ENCODE data around the gene NT5C1B. TPM values are rescaled to one million over a fixed set of nuclear protein-coding genes. Genes with fewer than 3 reads are reported as not detected.

The NT5C1B gene
- total and polyA plus RNA-seq, 10 of the 15 experiments (the other 5 are each of a cell fraction or from before 2014, with no cell fraction given), result 0.40 to 0.44 TPM; not detected in 8

DNA sequence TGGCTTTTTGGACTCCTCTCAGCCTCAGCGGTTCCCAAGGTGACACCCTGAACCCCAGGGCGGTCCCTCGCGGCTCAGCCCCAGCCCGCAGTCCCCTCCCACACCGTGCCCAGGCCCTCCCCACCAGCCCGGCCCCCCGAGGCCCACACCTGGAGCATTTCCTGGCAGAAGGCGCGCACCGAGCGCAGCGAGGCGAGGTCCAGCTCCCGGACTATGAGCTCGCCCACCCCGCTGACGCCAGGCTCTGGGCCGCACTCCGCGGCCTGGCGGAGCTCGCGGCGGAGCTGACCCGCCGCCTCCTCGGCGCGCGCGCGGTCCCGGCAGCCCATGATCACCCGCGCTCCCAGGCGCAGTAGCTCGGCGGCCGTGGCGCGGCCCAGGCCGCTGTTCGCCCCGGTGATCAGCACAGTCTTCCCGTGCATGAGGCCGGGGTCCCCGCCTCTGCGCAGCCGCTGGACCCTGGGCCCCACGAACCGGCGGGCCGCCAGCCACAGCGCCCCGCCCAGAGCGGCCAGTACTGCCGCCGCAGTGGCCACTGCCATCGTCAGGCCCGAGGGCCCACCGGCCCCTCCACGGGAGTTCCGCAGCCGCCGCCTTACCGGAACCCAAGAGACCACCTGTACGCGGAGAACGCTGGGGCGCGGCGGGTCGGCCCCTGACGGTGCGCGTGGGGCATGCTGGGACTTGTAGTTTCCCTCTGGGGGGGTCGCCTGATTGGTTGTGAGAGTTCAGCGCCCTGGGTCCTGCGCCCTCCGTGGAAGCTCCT lies 29.2 kb downstream of the NT5C1B start, which contains the start of gene RDH14 (continued):
- TF ChIP-seq, protein P1, sequence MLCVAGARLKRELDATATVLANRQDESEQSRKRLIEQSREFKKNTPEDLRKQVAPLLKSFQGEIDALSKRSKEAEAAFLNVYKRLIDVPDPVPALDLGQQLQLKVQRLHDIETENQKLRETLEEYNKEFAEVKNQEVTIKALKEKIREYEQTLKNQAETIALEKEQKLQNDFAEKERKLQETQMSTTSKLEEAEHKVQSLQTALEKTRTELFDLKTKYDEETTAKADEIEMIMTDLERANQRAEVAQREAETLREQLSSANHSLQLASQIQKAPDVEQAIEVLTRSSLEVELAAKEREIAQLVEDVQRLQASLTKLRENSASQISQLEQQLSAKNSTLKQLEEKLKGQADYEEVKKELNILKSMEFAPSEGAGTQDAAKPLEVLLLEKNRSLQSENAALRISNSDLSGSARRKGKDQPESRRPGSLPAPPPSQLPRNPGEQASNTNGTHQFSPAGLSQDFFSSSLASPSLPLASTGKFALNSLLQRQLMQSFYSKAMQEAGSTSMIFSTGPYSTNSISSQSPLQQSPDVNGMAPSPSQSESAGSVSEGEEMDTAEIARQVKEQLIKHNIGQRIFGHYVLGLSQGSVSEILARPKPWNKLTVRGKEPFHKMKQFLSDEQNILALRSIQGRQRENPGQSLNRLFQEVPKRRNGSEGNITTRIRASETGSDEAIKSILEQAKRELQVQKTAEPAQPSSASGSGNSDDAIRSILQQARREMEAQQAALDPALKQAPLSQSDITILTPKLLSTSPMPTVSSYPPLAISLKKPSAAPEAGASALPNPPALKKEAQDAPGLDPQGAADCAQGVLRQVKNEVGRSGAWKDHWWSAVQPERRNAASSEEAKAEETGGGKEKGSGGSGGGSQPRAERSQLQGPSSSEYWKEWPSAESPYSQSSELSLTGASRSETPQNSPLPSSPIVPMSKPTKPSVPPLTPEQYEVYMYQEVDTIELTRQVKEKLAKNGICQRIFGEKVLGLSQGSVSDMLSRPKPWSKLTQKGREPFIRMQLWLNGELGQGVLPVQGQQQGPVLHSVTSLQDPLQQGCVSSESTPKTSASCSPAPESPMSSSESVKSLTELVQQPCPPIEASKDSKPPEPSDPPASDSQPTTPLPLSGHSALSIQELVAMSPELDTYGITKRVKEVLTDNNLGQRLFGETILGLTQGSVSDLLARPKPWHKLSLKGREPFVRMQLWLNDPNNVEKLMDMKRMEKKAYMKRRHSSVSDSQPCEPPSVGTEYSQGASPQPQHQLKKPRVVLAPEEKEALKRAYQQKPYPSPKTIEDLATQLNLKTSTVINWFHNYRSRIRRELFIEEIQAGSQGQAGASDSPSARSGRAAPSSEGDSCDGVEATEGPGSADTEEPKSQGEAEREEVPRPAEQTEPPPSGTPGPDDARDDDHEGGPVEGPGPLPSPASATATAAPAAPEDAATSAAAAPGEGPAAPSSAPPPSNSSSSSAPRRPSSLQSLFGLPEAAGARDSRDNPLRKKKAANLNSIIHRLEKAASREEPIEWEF (IDR thresholded peaks at IDR 0.05; ENCODE audit: insufficient replicate concordance, low read depth, low read length), result no peak
- TF ChIP-seq, protein P2, sequence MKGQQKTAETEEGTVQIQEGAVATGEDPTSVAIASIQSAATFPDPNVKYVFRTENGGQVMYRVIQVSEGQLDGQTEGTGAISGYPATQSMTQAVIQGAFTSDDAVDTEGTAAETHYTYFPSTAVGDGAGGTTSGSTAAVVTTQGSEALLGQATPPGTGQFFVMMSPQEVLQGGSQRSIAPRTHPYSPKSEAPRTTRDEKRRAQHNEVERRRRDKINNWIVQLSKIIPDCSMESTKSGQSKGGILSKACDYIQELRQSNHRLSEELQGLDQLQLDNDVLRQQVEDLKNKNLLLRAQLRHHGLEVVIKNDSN (IDR thresholded peaks at IDR 0.05; ENCODE audit: borderline replicate concordance, extremely low read length, insufficient read depth, low read depth, low read length), result peak; percentile 65
- peak; percentile 83; the same call in 1 of the 2 replicates for TF ChIP-seq CHD2 (IDR thresholded peaks at IDR 0.05; ENCODE audit: borderline replicate concordance, low read depth, low read length)
- TF ChIP-seq, protein P3, sequence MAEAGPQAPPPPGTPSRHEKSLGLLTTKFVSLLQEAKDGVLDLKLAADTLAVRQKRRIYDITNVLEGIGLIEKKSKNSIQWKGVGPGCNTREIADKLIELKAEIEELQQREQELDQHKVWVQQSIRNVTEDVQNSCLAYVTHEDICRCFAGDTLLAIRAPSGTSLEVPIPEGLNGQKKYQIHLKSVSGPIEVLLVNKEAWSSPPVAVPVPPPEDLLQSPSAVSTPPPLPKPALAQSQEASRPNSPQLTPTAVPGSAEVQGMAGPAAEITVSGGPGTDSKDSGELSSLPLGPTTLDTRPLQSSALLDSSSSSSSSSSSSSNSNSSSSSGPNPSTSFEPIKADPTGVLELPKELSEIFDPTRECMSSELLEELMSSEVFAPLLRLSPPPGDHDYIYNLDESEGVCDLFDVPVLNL (IDR thresholded peaks at IDR 0.05; ENCODE audit: low read depth, low read length), result no peak

Data from GM12878 (cell line).